Activated T-cell treated with anti-CD3 and anti-CD28 coated beads for 4 hours (primary cell): Measurements from ENCODE around the gene IP6K3.

ENCODE experiments used
- DNase-seq: peaks from one replicate; pipeline ENCODE4 v3.0.0-alpha.2; 2020

IP6K3 gene

GRCh38 chr6:33746651-33747100 is at the start of gene IP6K3:
Gene IP6K3, minus strand, starts transcription at chr6:33746905. Its CDS starts 11,429 bp downstream, at chr6:33735476.
- no peak for DNase-seq

GRCh38 chr6:33794910-33795623 is 48.4 kb upstream of the IP6K3 start:
- DNase-seq, result no peak

GRCh38 chr6:33792981-33793380 is 46.3 kb upstream of the IP6K3 start:
- no peak for DNase-seq

- no peak for DNase-seq
These were observed 44.9 kb upstream of the IP6K3 start for GRCh38 chr6:33791620-33792019.

GRCh38 chr6:33790910-33791309 is 44.2 kb upstream of the IP6K3 start:
- no peak for DNase-seq

GRCh38 chr6:33790379-33790778 is 43.7 kb upstream of the IP6K3 start:
- DNase-seq, result no peak

GRCh38 chr6:33789550-33789895 is 42.8 kb upstream of the IP6K3 start:
- DNase-seq, result no peak

- DNase-seq, result peak; percentile 90
These were observed 42.2 kb upstream of the IP6K3 start, which contains the start of gene LEMD2 for GRCh38 chr6:33788694-33789549. Gene LEMD2, minus strand, starts transcription at chr6:33789130. Its CDS starts 14 bp downstream, at chr6:33789116.

GRCh38 chr6:33787954-33788693 is 41.4 kb upstream of the IP6K3 start:
- DNase-seq, result no peak

- no peak for DNase-seq
These were observed 40.7 kb upstream of the IP6K3 start for GRCh38 chr6:33787346-33787953.

- DNase-seq, result no peak
These were observed 40.0 kb upstream of the IP6K3 start for GRCh38 chr6:33786736-33787135.

GRCh38 chr6:33785778-33786177 is 39.1 kb upstream of the IP6K3 start:
- no peak for DNase-seq

- DNase-seq, result no peak
These were observed 38.1 kb upstream of the IP6K3 start for GRCh38 chr6:33784787-33785186.

GRCh38 chr6:33783781-33784520 is 37.2 kb upstream of the IP6K3 start:
- no peak for DNase-seq

GRCh38 chr6:33782561-33782960 is 35.9 kb upstream of the IP6K3 start:
- DNase-seq, result no peak

- DNase-seq, result no peak
These were observed 34.6 kb upstream of the IP6K3 start for GRCh38 chr6:33781131-33781975.

- DNase-seq, result no peak
These were observed 33.2 kb upstream of the IP6K3 start for GRCh38 chr6:33779895-33780294.

GRCh38 chr6:33779290-33779689 is 32.6 kb upstream of the IP6K3 start:
- no peak for DNase-seq

- no peak for DNase-seq
These were observed 31.9 kb upstream of the IP6K3 start for GRCh38 chr6:33778444-33779121.
